ENCODE results near the gene SAMHD1.
"Not testable (repeated sequence)": the region's sequence is repeated elsewhere in the genome, so short reads cannot be mapped to it uniquely, and the experiment has no call there.

The SAMHD1 gene

GRCh38 chr20:36951198-36951978, at the start of gene SAMHD1:
Gene SAMHD1, minus strand, starts transcription at chr20:36951708. Its CDS starts 65 bp downstream, at chr20:36951643.
- peak; percentile 99 for DNase-seq

DNA sequence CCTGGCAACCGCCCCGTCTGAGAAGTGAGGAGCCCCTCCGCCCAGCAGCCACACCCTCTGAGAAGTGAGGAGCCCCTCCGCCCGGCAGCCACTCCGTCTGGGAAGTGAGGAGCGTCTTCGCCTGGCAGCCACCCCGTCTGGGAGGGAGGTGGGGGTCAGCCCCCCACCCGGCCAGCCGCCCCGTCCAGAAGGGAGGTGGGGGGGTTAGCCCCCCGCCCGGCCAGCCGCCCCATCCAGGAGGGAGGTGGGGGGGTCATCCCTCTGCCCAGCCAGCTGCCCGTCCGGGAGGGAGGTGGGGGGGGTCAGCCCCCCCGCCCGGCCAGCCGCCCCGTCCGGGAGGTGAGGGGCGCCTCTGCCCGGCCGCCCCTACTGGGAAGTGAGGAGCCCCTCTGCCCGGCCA, 48.7 kb upstream of the SAMHD1 start:
- not testable (repeated sequence) for DNase-seq

- DNase-seq: no peak
Observed at GRCh38 chr20:36998652-36999051, 47.1 kb upstream of the SAMHD1 start.

GRCh38 chr20:36997121-36997520, 45.6 kb upstream of the SAMHD1 start:
- no peak for DNase-seq

DNA sequence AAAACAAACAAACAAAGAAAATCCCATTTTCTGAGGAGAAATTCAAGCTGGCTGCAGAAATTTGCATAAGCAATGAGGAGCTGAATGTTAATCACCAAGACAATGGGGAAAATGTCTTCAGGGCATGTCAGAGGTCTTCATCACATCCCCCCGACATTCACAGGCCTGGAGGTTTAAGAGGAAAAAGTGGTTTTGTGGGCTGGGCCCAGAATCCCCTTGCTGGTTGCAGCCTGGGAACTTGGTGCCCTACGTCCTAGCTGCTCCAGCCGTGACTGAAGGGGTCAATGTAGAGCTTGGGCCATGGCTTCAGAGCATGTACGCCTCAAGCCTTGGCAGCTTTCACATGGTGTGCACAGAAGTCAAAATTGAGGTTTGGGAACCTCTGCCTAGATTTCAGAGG, 42.7 kb upstream of the SAMHD1 start:
- DNase-seq: not testable (repeated sequence)

GRCh38 chr20:36992802-36993334, 41.4 kb upstream of the SAMHD1 start:
- no peak for DNase-seq

DNA sequence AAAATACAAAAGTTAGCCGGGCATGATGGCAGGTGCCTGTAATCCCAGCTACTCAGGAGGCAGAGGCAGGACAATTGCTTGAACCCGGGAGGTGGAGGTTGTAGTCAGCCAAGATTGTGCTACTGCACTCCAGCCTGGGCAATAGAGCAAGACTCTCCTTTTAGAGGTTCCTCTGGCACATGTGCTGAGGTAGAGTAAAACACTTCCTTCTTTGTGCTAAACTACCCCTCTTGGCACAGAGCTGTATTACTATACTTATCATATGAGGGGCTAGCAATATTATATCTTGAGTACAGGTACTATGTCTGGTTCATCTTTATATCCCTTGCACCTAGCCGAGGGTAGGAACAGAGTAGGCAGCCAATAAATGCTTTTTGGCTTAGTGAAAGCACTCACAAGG, 40.2 kb upstream of the SAMHD1 start:
- DNase-seq: no peak

DNA sequence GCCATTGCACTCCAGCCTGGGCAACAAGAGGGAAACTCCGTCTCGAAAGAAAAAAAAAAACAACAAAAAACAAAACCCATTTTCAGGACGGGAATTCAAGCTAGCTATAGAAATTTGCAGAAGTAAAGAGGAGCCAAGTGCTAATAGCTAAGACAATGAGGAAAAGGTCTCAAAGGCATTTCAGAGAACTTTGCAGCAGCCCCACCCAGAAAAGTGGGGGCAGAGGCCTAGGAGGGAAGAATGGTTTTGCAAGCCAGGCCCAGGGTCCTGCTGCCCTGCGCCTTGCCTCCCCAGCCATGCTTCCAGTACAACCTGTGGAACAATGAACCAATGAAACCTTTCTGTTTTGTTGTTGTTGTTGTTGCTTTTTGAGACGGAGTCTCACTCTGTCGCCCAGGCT, 38.3 kb upstream of the SAMHD1 start:
- no peak for DNase-seq

DNA sequence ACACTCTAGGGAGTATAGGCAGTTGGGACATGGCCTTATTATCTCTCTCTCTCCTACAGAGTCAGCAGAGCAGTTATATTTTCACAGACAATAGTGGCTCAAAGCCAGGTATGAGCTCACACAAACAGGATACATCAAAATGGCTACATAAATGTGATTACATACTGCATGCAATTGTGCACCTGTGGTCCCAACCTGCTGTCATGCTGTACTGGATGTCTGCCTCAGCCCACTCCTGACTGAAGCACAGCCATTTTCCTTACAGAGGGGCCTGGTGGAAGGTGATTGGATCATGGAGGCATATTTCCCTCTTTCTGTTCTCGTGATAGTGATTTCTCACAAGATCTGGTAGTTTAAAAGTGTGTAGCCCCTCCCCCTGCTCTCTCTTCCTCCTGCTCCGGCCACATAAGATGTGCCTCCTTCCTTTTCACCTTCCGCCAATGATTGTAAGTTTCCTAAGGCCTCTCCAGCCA, 37.0 kb upstream of the SAMHD1 start:
- DNase-seq: no peak

GRCh38 chr20:36984257-36984638, 32.7 kb upstream of the SAMHD1 start:
- no peak for DNase-seq

DNA sequence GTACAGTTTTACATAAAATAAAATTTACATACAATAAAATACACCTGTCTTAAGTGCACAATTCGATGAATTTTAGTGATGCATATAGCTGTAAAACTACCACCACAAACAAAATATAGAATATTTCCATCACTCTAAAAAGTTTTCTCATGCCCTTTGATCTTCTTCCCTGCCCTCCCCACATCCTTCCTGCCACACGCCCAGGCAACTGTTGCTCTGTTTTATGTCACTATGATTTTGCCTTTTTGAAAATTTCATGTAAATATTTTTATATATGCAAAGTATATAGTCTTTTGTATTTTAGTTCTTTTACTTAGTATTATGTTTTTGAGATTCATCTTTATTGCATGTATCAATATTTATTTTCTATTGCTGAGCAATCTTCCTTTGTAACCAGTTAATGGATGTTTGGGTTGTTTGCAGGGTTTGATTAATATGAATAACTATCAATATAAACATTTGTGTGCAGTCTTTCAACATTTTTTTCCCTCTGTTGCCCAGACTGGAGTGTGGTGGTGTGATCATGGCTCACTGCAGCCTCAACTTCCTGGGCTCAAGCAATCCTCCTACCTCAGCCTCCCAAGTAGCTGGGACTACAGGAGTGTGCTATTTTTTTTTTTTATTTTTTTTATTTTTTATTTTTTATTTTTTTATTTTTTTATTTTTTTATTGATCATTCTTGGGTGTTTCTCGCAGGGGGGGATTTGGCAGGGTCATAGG, 23.8 kb upstream of the SAMHD1 start:
- peak; percentile 68 for DNase-seq

- DNase-seq: no peak
Observed at GRCh38 chr20:36974660-36975059, 23.2 kb upstream of the SAMHD1 start.

- DNase-seq: peak; percentile 21
Observed at GRCh38 chr20:36971103-36971502, 19.6 kb upstream of the SAMHD1 start.

GRCh38 chr20:36969478-36970186, 18.1 kb upstream of the SAMHD1 start:
- peak; percentile 27 for DNase-seq

GRCh38 chr20:36969051-36969450, 17.5 kb upstream of the SAMHD1 start:
- DNase-seq: no peak

DNA sequence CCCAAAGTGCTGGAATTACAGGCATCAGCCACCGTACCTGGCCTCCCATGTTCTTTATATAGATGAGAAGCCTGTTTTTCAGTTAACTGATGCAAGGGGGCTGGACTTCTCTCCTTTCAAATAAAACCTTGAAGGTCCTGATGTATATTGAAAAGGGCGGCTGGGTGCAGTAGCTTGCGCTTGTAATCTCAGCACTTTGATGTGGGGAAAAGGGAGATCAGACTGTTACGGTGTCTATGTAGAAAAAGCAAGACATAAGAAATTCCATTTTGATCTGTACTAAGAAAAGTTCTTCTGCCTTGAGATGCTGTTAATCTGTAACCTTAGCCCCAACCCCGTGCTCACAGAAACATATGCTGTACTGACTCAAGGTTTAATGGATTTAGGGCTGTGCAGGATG, 16.1 kb upstream of the SAMHD1 start:
- DNase-seq: no peak

- DNase-seq: not testable (repeated sequence)
Observed at GRCh38 chr20:36966965-36967364, 15.5 kb upstream of the SAMHD1 start.

- not testable (repeated sequence) for DNase-seq
Observed at GRCh38 chr20:36962354-36962941, 10.9 kb upstream of the SAMHD1 start.

DNA sequence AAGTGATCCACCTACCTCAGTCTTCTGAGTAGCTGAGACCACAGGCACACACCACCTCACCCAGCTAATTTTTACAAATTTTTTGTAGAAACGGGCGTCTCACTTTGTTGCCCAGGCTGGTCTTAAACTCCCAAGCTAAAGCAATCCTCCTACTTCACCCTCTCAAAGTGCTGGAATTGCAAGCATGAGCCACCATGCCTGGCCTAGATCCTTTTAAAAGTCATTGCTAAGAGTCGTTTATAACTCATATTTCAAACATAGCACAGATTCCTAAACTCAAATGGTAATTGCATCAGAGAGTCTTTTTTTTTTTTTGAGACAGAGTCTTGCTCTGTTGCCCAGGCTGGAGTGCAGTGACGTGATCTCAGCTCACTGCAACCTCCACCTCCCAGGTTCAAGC, 7.7 kb upstream of the SAMHD1 start:
- no peak for DNase-seq

DNA sequence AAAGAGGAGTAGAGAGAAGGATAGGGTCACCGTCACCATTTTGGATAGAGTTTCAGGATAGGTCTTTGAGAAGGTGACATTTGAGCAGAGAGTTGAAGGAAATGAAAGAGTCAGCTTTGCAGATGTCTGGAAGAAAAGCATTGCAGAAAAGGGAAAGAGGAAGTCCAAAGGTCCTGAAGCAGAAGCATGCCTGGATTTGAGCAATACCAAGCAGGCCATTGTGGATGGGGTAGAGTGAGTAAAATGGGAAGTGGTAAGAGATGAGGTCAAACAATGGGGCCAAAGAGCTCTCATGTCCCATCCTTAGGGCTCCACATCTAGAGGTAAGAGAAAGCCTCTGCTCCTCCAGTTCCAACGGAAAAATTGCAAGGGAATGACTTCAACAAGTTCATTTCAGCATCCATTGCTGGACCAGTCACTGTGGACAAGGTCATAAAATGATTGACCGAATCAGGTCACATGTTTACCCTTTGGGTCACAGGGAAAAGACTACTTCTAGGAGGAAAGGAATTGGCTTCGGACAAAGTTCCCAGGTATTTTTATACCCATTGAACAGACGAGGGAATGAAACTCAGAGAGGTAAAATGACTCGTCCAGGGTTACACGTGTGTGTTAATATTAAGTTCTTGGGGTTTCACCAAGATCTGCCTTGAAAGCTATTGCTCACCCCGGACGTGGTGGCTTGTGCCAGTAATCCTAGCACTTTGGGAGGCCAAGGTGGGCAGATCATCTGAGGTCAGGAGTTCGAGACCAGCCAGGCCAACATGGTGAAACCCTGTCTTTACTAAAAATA, 6.6 kb upstream of the SAMHD1 start:
- no peak for DNase-seq

DNA sequence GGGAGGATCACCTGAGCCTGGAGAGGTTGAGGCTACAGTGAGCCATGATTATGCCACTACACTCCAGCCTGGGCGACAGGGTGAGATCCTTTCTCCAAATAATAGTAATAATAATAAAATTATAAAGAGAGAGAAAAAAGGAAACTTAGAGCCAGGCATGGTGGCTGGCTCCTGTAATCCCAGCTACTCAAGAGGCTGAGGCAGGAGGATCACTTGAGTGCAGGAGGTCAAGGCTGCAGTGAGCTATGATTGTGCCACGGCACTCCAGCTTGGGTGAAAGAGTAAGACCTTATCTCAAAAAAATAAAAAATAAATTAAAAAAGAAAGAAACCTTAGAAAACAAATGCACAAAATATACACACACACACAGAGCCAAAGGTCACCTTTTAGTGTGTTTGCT, 5.2 kb upstream of the SAMHD1 start:
- DNase-seq: no peak

DNA sequence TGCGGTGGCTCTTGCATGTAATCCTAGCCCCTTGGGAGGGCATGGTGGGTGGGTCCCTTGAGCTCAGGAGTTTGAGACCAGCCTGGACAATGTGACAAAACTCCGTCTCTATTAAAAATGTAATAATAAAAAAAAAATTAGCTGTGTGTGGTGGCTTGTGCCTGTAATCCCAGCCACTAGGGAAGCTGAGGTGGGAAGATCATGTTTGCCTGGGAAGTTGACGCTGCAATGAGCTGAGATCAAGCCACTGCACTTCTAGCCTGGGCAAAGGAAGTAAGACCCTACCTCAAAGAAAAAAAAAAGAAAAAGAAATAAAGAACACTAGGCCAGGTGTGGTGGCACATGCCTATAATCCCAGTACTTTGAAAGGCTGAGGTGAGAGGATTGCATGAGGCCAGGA, 4.5 kb upstream of the SAMHD1 start:
- no peak for DNase-seq

Measured in activated CD4-positive, alpha-beta T cell treated with anti-CD3 and anti-CD28 coated beads, Interleukin-10, Interleukin-2, amounts not matched to agents 100 ng/mL and 50 ng/mL, durations not matched to agents 16 hours and 8 hours (primary cell).